ENCODE measurements around the gene LZTS2. TPM values are rescaled to one million over a fixed set of nuclear protein-coding genes. Genes with fewer than 3 reads are reported as not detected.

The LZTS2 gene
- total RNA-seq, 5 donors from 2014 or later (not counting 1 experiment from before 2014, with no cell fraction given) = 16.4 to 39.5 (median 35.4) TPM

GRCh38 chr10:101054876-101055275 is 55.3 kb downstream of the LZTS2 start:
- DNase-seq (no peak), ATAC-seq (replicated peaks in 1 of 4) (no peak)
- H3K36me3 ChIP-seq (ENCODE audit: control insufficient read depth in 2 of 2, extremely low read depth in 1 of 2, insufficient read depth in 1 of 2, low read length in 1 of 2) = no peaks in the 10 kb centered on the region
- CTCF ChIA-PET = interaction anchor here in 1 of 2 donors (1.5 to 1.8 kb wide), 2 partner anchors 12 to 13 kb away, joined by 7 read pairs; no protein-coding TSS in a partner anchor
- Mint-ChIP-seq H3K4me3 (no peak overlapping the region), H3K27me3 (peaks cover 6 to 12% of the 10 kb centered on the region in 2 donors), H3K9me3 (no peaks in the 10 kb centered on the region), H3K4me1 (peaks cover 9 to 11% (median 10%) of the 10 kb centered on the region in 3 donors), H3K36me3 (no peaks in the 10 kb centered on the region), H3K27ac (no peak overlapping the region)
- POLR2A ChIA-PET = no interaction called here
- no peaks in the 10 kb centered on the region for H3K9me3 ChIP-seq
- H3K4me3 ChIP-seq (ENCODE audit: control insufficient read depth in 1 of 2, extremely low read depth in 1 of 2, low read length in 1 of 2) = no peak overlapping the region
- peaks cover 0 to 11% of the 10 kb centered on the region in 2 experiments for H3K4me1 ChIP-seq (ENCODE audit: control insufficient read depth in 1 of 2, extremely low read depth in 1 of 2, insufficient read depth in 2 of 2, low read length in 2 of 2)
- H3K27ac ChIP-seq (ENCODE audit: low read length) = no peak overlapping the region
- 100% methylated on average over 2 of the region's 5 CpGs for WGBS (ENCODE audit: insufficient coverage)
- peaks cover 0 to 26% of the 10 kb centered on the region in 2 experiments for H3K27me3 ChIP-seq (replicated peaks in 1 of 2; ENCODE audit: control insufficient read depth in 2 of 2, extremely low read depth in 1 of 2, insufficient read depth in 2 of 2, low read length in 1 of 2)

GRCh38 chr10:101055411-101055810 is 55.8 kb downstream of the LZTS2 start:
- Mint-ChIP-seq H3K4me1 (peaks cover 6 to 16% (median 11%) of the 10 kb centered on the region in 3 donors), H3K27ac (no peak overlapping the region), H3K27me3 (peaks cover 5 to 8% of the 10 kb centered on the region in 2 donors), H3K9me3 (no peaks in the 10 kb centered on the region), H3K4me3 (no peak overlapping the region), H3K36me3 (no peaks in the 10 kb centered on the region)
- CTCF ChIA-PET = interaction anchor here (0.9 to 1.8 kb wide), 4 partner anchors 12 to 87 kb away, joined by 3 to 7 read pairs (median 5); partner anchors contain the start of genes PDZD7 (in 1 of the 2) and SFXN3 (in 1 of the 2)
- no peaks in the 10 kb centered on the region for H3K9me3 ChIP-seq
- POLR2A ChIA-PET = no interaction called here
- H3K27ac ChIP-seq (ENCODE audit: low read length) = no peak overlapping the region
- 80% methylated on average over 1 of the region's 4 CpGs for WGBS (ENCODE audit: insufficient coverage)
- DNase-seq (no peak), ATAC-seq (replicated peaks in 1 of 4) (no peak)
- no peaks in the 10 kb centered on the region for H3K36me3 ChIP-seq (ENCODE audit: control insufficient read depth in 2 of 2, extremely low read depth in 1 of 2, insufficient read depth in 1 of 2, low read length in 1 of 2)
- no peak overlapping the region for H3K4me3 ChIP-seq (ENCODE audit: control insufficient read depth in 1 of 2, extremely low read depth in 1 of 2, low read length in 1 of 2)
- H3K4me1 ChIP-seq (ENCODE audit: control insufficient read depth in 1 of 2, extremely low read depth in 1 of 2, insufficient read depth in 2 of 2, low read length in 2 of 2) = peaks cover 4 to 10% of the 10 kb centered on the region in 2 experiments
- peaks cover 0 to 21% of the 10 kb centered on the region in 2 experiments for H3K27me3 ChIP-seq (replicated peaks in 1 of 2; ENCODE audit: control insufficient read depth in 2 of 2, extremely low read depth in 1 of 2, insufficient read depth in 2 of 2, low read length in 1 of 2)

- Histone ChIP-seq H3K4me1 (ENCODE audit: control insufficient read depth in 1 of 2, extremely low read depth in 1 of 2, insufficient read depth in 2 of 2, low read length in 2 of 2) (peaks cover 4 to 11% of the 10 kb centered on the region in 2 experiments), H3K4me3 (ENCODE audit: control insufficient read depth in 1 of 2, extremely low read depth in 1 of 2, low read length in 1 of 2) (no peak overlapping the region), H3K27me3 (replicated peaks in 1 of 2; ENCODE audit: control insufficient read depth in 2 of 2, extremely low read depth in 1 of 2, insufficient read depth in 2 of 2, low read length in 1 of 2) (peaks cover 0 to 9% of the 10 kb centered on the region in 2 experiments), H3K36me3 (ENCODE audit: control insufficient read depth in 2 of 2, extremely low read depth in 1 of 2, insufficient read depth in 1 of 2, low read length in 1 of 2) (no peaks in the 10 kb centered on the region), H3K9me3 (no peaks in the 10 kb centered on the region), H3K27ac (ENCODE audit: low read length) (no peak overlapping the region)
- Mint-ChIP-seq H3K4me1 (peaks cover 4 to 15% (median 11%) of the 10 kb centered on the region in 3 donors), H3K9me3 (no peaks in the 10 kb centered on the region), H3K27ac (no peak overlapping the region), H3K36me3 (no peaks in the 10 kb centered on the region), H3K4me3 (no peak overlapping the region), H3K27me3 (no peaks in the 10 kb centered on the region)
- 89% methylated on average over 1 of the region's 4 CpGs for WGBS (ENCODE audit: insufficient coverage)
- POLR2A ChIA-PET = interaction anchor here in 1 of 2 donors (1.1 kb wide), 1 partner anchor 13 kb away, joined by 4 read pairs; no protein-coding TSS in a partner anchor
- DNase-seq (no peak), ATAC-seq (replicated peaks in 1 of 4) (no peak)
- CTCF ChIA-PET = interaction anchor here (0.6 to 1.9 kb wide), 6 partner anchors 11 to 86 kb away, joined by 3 to 7 read pairs (median 4); partner anchors contain the start of genes PDZD7 (in 1 of the 2) and SFXN3 (in 1 of the 2)
Observed at GRCh38 chr10:101056365-101057151, 57.0 kb downstream of the LZTS2 start.

Other genes with a start within 250 kb of the LZTS2 start
- 10 to 100 TPM; 20.0 to 43.0 (median 31.3) TPM for gene SLF2, start 86.8 kb upstream of the LZTS2 start, total RNA-seq
- 1 to 10 TPM; 1.1 to 2.8 (median 1.4) TPM for gene SEMA4G, start 30.3 kb upstream of the LZTS2 start, total RNA-seq
- gene MRPL43, start 12.3 kb upstream of the LZTS2 start, total RNA-seq = 10 to 100 TPM; 36.2 to 67.6 (median 60.4) TPM
- gene TWNK, start 12.3 kb upstream of the LZTS2 start, total RNA-seq = 10 to 100 TPM in 3 of 5 donors, 1 to 10 TPM in 2; 5.3 to 20.2 (median 16.9) TPM
- gene PDZD7, start 31.3 kb downstream of the LZTS2 start, total RNA-seq = 1 to 10 TPM; 1.7 to 2.7 (median 2.3) TPM
- 100 to 1,000 TPM in 2 of 5 donors, 10 to 100 TPM in 3; 45.2 to 113 (median 91.0) TPM for gene SFXN3, start 31.4 kb downstream of the LZTS2 start, total RNA-seq
- under 1 TPM in 2 of 5 donors, not detected in 3; 0.19 to 0.29 TPM for gene KAZALD1, start 62.2 kb downstream of the LZTS2 start, total RNA-seq
- not detected for gene TLX1, start 131.5 kb downstream of the LZTS2 start, total RNA-seq
- gene LBX1, start 229.7 kb downstream of the LZTS2 start, total RNA-seq = not detected

All from T-cell (primary cell).